IMR-90 (cell line): ENCODE results near the gene MPZL3. TPM values are rescaled to one million over a fixed set of nuclear protein-coding genes. Genes with fewer than 3 reads are reported as not detected.

Experiments
- ATAC-seq: fragments of 200-7000 bp; cut with Tn5 transposase; 2 replicates; pipeline ENCODE4 v1.9.1; 2020; ENCODE audit warnings: low read depth, mild to moderate bottlenecking, moderate library complexity
- BruUV-seq: library from RNA; stranded (reverse); fragments of 400-500 nt; replicated peaks from 2 replicates; lab custom pipeline; 2021; lab: Mats Ljungman, UMichigan
- CTCF ChIA-PET: fragments of 300-600 bp; formaldehyde crosslinking; extraction: SDS; loops from one replicate; lab custom pipeline; 2021; ENCODE audit warnings: antibody characterized with exemption; lab: Yijun Ruan, JAX
- POLR2A ChIA-PET: fragments of 300-600 bp; sonication (Branson Sonifier 250); formaldehyde crosslinking; loops from one replicate; lab custom pipeline; 2022; ENCODE audit warnings: antibody characterized with exemption; ENCODE audit not compliant: unreplicated experiment; lab: Charles Lee
- DNase-seq: peaks from one replicate; pipeline ENCODE4 v3.0.0; 2013
- H2AFZ ChIP-seq: replicated peaks from 2 replicates; pipeline ENCODE3; 2013; ENCODE audit warnings: low read length, mild to moderate bottlenecking; ENCODE audit not compliant: poor library complexity
- H2AK5ac ChIP-seq: 2 replicates; pipeline ENCODE4 v1.6.1; 2013; ENCODE audit warnings: low read depth, low read length, inconsistent platforms
- H2AK9ac ChIP-seq: replicated peaks from 2 replicates; pipeline ENCODE3; 2013; ENCODE audit warnings: mild to moderate bottlenecking, low read depth, low read length, moderate library complexity; ENCODE audit not compliant: poor library complexity
- H2BK120ac ChIP-seq: 2 replicates; pipeline ENCODE4 v1.6.1; 2013; ENCODE audit warnings: low read depth, low read length, inconsistent platforms
- H2BK15ac ChIP-seq: 3 replicates; pipeline ENCODE4 v1.6.1; 2013; ENCODE audit warnings: low read depth, low read length, inconsistent platforms
- H2BK20ac ChIP-seq: 2 replicates; pipeline ENCODE4 v1.6.1; 2013; ENCODE audit warnings: low read depth, mild to moderate bottlenecking, inconsistent platforms, low read length, moderate library complexity
- H2BK5ac ChIP-seq: 2 replicates; pipeline ENCODE4 v1.6.1; 2013; ENCODE audit warnings: mild to moderate bottlenecking, low read depth, low read length, inconsistent platforms; ENCODE audit not compliant: poor library complexity, severe bottlenecking
- H3K14ac ChIP-seq: replicated peaks from 2 replicates; pipeline ENCODE4 v1.6.1; 2013; ENCODE audit warnings: low read depth, low read length, inconsistent platforms
- H3K18ac ChIP-seq: 2 replicates; pipeline ENCODE4 v1.6.1; 2013; ENCODE audit warnings: low read depth, low read length, control low read depth
- H3K23ac ChIP-seq: 2 replicates; pipeline ENCODE4 v1.6.1; 2013; ENCODE audit warnings: low read depth, low read length, inconsistent platforms
- H3K27ac ChIP-seq: 2 replicates; pipeline ENCODE4 v1.5.1; 2013; ENCODE audit warnings: mild to moderate bottlenecking, control low read depth, low read length; ENCODE audit not compliant: insufficient read depth
- H3K27me3 ChIP-seq: 2 replicates; pipeline ENCODE4 v1.6.1; 2013; ENCODE audit warnings: low read length; ENCODE audit not compliant: control insufficient read depth, insufficient read depth
- H3K36me3 ChIP-seq: 2 replicates; pipeline ENCODE4 v1.6.1; 2013; ENCODE audit warnings: low read length, mixed read lengths; ENCODE audit not compliant: control insufficient read depth, insufficient read depth
- H3K4ac ChIP-seq: 2 replicates; pipeline ENCODE4 v1.6.1; 2013; ENCODE audit warnings: low read depth, low read length, inconsistent platforms
- H3K4me1 ChIP-seq: 2 replicates; pipeline ENCODE4 v1.6.1; 2013; ENCODE audit warnings: low read length, mixed read lengths; ENCODE audit not compliant: control insufficient read depth, insufficient read depth
- H3K4me2 ChIP-seq: 2 replicates; pipeline ENCODE4 v1.6.1; 2013; ENCODE audit warnings: low read depth, mild to moderate bottlenecking, control low read depth, low read length, moderate library complexity
- H3K4me3 ChIP-seq: 2 replicates; pipeline ENCODE4 v1.5.1; 2013; ENCODE audit warnings: low read depth, mild to moderate bottlenecking, control low read depth, low read length, moderate library complexity; ENCODE audit not compliant: insufficient read depth
- H3K56ac ChIP-seq: 2 replicates; pipeline ENCODE4 v1.6.1; 2013; ENCODE audit warnings: low read length, inconsistent platforms; ENCODE audit not compliant: insufficient read depth; ENCODE audit errors: extremely low read depth
- H3K79me1 ChIP-seq, 2 experiments: 2 replicates each; pipeline ENCODE4 v1.6.1; 2013; ENCODE audit warnings: low read length in 2 of 2, inconsistent platforms in 1 of 2, low read depth in 1 of 2
- H3K9ac ChIP-seq: 2 replicates; pipeline ENCODE4 v1.6.1; 2013; ENCODE audit warnings: low read depth, low read length, control low read depth
- H3K9me1 ChIP-seq: 2 replicates; pipeline ENCODE4 v1.6.1; 2013; ENCODE audit warnings: low read length, inconsistent platforms; ENCODE audit not compliant: insufficient read depth
- H3K9me3 ChIP-seq: 2 replicates; pipeline ENCODE4 v1.6.1; 2013; ENCODE audit warnings: low read length; ENCODE audit not compliant: control insufficient read depth, insufficient read depth
- H4K20me1 ChIP-seq: 2 replicates; pipeline ENCODE4 v1.6.1; 2013; ENCODE audit warnings: low read length, inconsistent platforms; ENCODE audit not compliant: insufficient read depth
- H4K5ac ChIP-seq: 2 replicates; pipeline ENCODE4 v1.6.1; 2013; ENCODE audit warnings: mild to moderate bottlenecking, low read depth, low read length, control low read depth
- H4K8ac ChIP-seq, 2 experiments: 2 replicates each; pipeline ENCODE4 v1.6.1; 2013; ENCODE audit warnings: low read depth in 2 of 2, low read length in 2 of 2, control low read depth in 1 of 2, inconsistent platforms in 1 of 2
- H4K91ac ChIP-seq: 2 replicates; pipeline ENCODE4 v1.6.1; 2013; ENCODE audit warnings: low read depth, low read length, inconsistent platforms; ENCODE audit not compliant: insufficient read depth
- BHLHE40 ChIP-seq: fragments of 150-350 bp; IDR thresholded peaks from 2 replicates; pipeline ENCODE4 v1.6.1; 2016; ENCODE audit warnings: mild to moderate bottlenecking, low read depth, low read length
- CEBPB ChIP-seq: IDR thresholded peaks from 2 replicates; pipeline ENCODE4 v1.6.1; 2012; ENCODE audit warnings: low read depth, low read length, improper control_type of control experiment
- ELK1 ChIP-seq: fragments of 150-350 bp; IDR thresholded peaks from 2 replicates; pipeline ENCODE4 v1.6.1; 2016; ENCODE audit warnings: low read depth, mild to moderate bottlenecking, low read length, moderate library complexity, borderline replicate concordance
- MAFK ChIP-seq: IDR thresholded peaks from 2 replicates; pipeline ENCODE4 v1.6.1; 2012; ENCODE audit warnings: low read depth, low read length, improper control_type of control experiment
- NFE2L2 ChIP-seq: fragments of 150-350 bp; IDR thresholded peaks from 2 replicates; pipeline ENCODE4 v1.6.1; 2016; ENCODE audit warnings: low read depth, mild to moderate bottlenecking, low read length
- RCOR1 ChIP-seq: IDR thresholded peaks from 2 replicates; pipeline ENCODE4 v1.6.1; 2012; ENCODE audit warnings: mild to moderate bottlenecking, low read length, improper control_type of control experiment; ENCODE audit not compliant: insufficient replicate concordance
- SMC3 ChIP-seq: fragments of 150-350 bp; IDR thresholded peaks from 2 replicates; pipeline ENCODE4 v1.6.1; 2016; ENCODE audit warnings: low read depth, mild to moderate bottlenecking, antibody characterized with exemption, low read length, moderate library complexity
- USF2 ChIP-seq: fragments of 150-350 bp; IDR thresholded peaks from 2 replicates; pipeline ENCODE4 v1.6.1; 2017; ENCODE audit warnings: mild to moderate bottlenecking, antibody characterized with exemption, low read length, low read depth
- WGBS, 2 experiments: methylation state at CpG; one replicate each; pipeline versions ENCODE4 v1.1.5 to v1.1.7; 2013; ENCODE audit warnings: missing lambda C conversion rate in 2 of 2; ENCODE audit not compliant: insufficient read length in 1 of 2; ENCODE audit errors: extremely low coverage in 2 of 2; 5-methylcytosine and 5-hydroxymethylcytosine counted together
- dilution Hi-C: fragments of 300-500 bp; cut with HindIII; formaldehyde crosslinking; loops from one replicate; pipeline ENCODE4 v1.14.3; 2018; ENCODE audit warnings: low sequenced_read_pairs; ENCODE audit not compliant: unreplicated experiment
- in situ Hi-C: fragments of 300-500 bp; cut with MboI; formaldehyde crosslinking; loops from 3 replicates; pipeline ENCODE4 v1.14.3; 2019; ENCODE audit warnings: low sequenced_read_pairs, inconsistent platforms, mixed read lengths
- intact Hi-C: fragments of 100-400 bp; cut with micrococcal nuclease; formaldehyde crosslinking; loops from 2 replicates; pipeline ENCODE4 v1.10.0; 2022
- polyA plus RNA-seq, 3 experiments: library from polyadenylated mRNA; depleted of rRNA; stranded (reverse); fragments of >200 nt; gene quantifications; 2 replicates each; pipeline ENCODE4 v1.2.3, GENCODE V29; 2012; ENCODE audit warnings: low replicate concordance in 1 of 3
- total RNA-seq: library from RNA; depleted of rRNA; stranded (reverse); fragments of >200 nt; gene quantifications from 2 replicates; pipeline ENCODE4 v1.2.3, GENCODE V29; 2012

The MPZL3 gene
- total and polyA plus RNA-seq, 2 of the 4 experiments (the other 2 are of a cell fraction): 0.15 to 0.36 TPM

GRCh38 chr11:118275176-118275575 lies 23.0 kb upstream of the MPZL3 start:
- no peak overlapping the region for H2BK20ac ChIP-seq
- ChIA-PET CTCF (no interaction called here), POLR2A (no interaction called here)
- no peak overlapping the region for H3K14ac ChIP-seq
- no peaks in the 10 kb centered on the region for H3K27me3 ChIP-seq
- TF ChIP-seq BHLHE40: no peak
- no peak for TF ChIP-seq RCOR1
- TF ChIP-seq NFE2L2: no peak
- TF ChIP-seq CEBPB: no peak
- no peak for TF ChIP-seq MAFK
- no peak for TF ChIP-seq ELK1
- no peak for TF ChIP-seq SMC3
- no peak for TF ChIP-seq USF2
- no peak overlapping the region for H4K8ac ChIP-seq
- H3K4me1 ChIP-seq: no peaks in the 10 kb centered on the region
- H2BK120ac ChIP-seq: no peak overlapping the region
- no peak overlapping the region for H2AFZ ChIP-seq
- no peak overlapping the region for H3K27ac ChIP-seq
- H4K20me1 ChIP-seq: no peaks in the 10 kb centered on the region
- dilution Hi-C loops (no loop called here), intact Hi-C loops (no loop called here), in situ Hi-C loops (no loop called here)
- H2AK9ac ChIP-seq: no peak overlapping the region
- no peaks in the 10 kb centered on the region for H3K9me1 ChIP-seq
- no TSS peak for BruUV-seq
- no peak overlapping the region for H2BK5ac ChIP-seq
- H3K56ac ChIP-seq: no peak overlapping the region
- H3K36me3 ChIP-seq: no peaks in the 10 kb centered on the region
- no peaks in the 10 kb centered on the region for H3K79me1 ChIP-seq
- DNase-seq (no peak), ATAC-seq (no peak)
- no peak overlapping the region for H4K5ac ChIP-seq
- H2BK15ac ChIP-seq: no peak overlapping the region
- WGBS, 2 experiments: no CpG with 5 or more reads among the region's 4 CpGs
- H3K4ac ChIP-seq: no peak overlapping the region
- no peak overlapping the region for H3K23ac ChIP-seq
- H3K9me3 ChIP-seq: no peaks in the 10 kb centered on the region
- H2AK5ac ChIP-seq: no peak overlapping the region
- no peak overlapping the region for H3K18ac ChIP-seq
- no peak overlapping the region for H3K4me2 ChIP-seq
- H3K9ac ChIP-seq: no peak overlapping the region
- H3K4me3 ChIP-seq: no peak overlapping the region
- no peak overlapping the region for H4K91ac ChIP-seq
